ENCODE measurements around the gene ABI1. TPM values are rescaled to one million over a fixed set of nuclear protein-coding genes. Genes with fewer than 3 reads are reported as not detected.
A peak's percentile ranks its signal among the peaks of the same experiment; 100 is the strongest.

Gene ABI1
- total and polyA plus RNA-seq, 9 of the 15 experiments (the other 6 are each of a cell fraction or from before 2014, with no cell fraction given) = 22.1 to 52.3 (median 39.0) TPM

DNA sequence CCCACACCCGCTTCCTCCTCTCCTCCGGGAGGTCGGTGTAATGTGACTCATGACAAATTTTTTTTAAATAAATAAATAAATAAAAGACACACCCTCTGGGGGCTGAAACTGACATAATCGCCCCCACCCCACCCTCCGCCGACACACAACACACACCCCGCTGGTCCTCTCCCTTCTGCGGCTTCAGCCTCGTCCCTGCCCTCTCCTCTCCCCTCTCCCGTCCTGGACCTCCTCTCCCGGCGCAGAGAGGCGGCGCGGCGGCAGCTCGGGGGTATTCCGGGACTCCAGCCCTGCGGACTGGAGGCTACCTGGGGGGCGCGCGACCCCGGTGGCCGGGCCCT is 686 bp downstream of the ABI1 start (continued):
- TF ChIP-seq FIP1L1 (IDR thresholded peaks at IDR 0.05; ENCODE audit: low read depth, low read length, poor library complexity, severe bottlenecking) (peak; percentile 45), ZNF586 (CRISPR knock-in tag; conservative IDR thresholded peaks at IDR 0.05) (no peak), BDP1 (IDR thresholded peaks at IDR 0.05; ENCODE audit: insufficient read depth, insufficient read length) (no peak), SPI1 (IDR thresholded peaks at IDR 0.05; ENCODE audit: borderline replicate concordance, low read depth, low read length) (0 out of 2 replicates have a peak, but pooled peaks have one; percentile 46), SNIP1 (IDR thresholded peaks at IDR 0.05; ENCODE audit: low read depth) (no peak; the same call in 1 of the 2 replicates), KAT8 (IDR thresholded peaks at IDR 0.05; ENCODE audit: low read depth) (no peak), ATF7 (IDR thresholded peaks at IDR 0.05) (no peak), FOXK1 (CRISPR knock-in tag; IDR thresholded peaks at IDR 0.05; ENCODE audit: borderline replicate concordance) (no peak), ZNF174 (CRISPR knock-in tag; IDR thresholded peaks at IDR 0.05) (no peak)
- TF ChIP-seq, protein P1, sequence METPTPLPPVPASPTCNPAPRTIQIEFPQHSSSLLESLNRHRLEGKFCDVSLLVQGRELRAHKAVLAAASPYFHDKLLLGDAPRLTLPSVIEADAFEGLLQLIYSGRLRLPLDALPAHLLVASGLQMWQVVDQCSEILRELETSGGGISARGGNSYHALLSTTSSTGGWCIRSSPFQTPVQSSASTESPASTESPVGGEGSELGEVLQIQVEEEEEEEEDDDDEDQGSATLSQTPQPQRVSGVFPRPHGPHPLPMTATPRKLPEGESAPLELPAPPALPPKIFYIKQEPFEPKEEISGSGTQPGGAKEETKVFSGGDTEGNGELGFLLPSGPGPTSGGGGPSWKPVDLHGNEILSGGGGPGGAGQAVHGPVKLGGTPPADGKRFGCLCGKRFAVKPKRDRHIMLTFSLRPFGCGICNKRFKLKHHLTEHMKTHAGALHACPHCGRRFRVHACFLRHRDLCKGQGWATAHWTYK (CRISPR knock-in tag; IDR thresholded peaks at IDR 0.05) = no peak
- TF ChIP-seq, protein P2, sequence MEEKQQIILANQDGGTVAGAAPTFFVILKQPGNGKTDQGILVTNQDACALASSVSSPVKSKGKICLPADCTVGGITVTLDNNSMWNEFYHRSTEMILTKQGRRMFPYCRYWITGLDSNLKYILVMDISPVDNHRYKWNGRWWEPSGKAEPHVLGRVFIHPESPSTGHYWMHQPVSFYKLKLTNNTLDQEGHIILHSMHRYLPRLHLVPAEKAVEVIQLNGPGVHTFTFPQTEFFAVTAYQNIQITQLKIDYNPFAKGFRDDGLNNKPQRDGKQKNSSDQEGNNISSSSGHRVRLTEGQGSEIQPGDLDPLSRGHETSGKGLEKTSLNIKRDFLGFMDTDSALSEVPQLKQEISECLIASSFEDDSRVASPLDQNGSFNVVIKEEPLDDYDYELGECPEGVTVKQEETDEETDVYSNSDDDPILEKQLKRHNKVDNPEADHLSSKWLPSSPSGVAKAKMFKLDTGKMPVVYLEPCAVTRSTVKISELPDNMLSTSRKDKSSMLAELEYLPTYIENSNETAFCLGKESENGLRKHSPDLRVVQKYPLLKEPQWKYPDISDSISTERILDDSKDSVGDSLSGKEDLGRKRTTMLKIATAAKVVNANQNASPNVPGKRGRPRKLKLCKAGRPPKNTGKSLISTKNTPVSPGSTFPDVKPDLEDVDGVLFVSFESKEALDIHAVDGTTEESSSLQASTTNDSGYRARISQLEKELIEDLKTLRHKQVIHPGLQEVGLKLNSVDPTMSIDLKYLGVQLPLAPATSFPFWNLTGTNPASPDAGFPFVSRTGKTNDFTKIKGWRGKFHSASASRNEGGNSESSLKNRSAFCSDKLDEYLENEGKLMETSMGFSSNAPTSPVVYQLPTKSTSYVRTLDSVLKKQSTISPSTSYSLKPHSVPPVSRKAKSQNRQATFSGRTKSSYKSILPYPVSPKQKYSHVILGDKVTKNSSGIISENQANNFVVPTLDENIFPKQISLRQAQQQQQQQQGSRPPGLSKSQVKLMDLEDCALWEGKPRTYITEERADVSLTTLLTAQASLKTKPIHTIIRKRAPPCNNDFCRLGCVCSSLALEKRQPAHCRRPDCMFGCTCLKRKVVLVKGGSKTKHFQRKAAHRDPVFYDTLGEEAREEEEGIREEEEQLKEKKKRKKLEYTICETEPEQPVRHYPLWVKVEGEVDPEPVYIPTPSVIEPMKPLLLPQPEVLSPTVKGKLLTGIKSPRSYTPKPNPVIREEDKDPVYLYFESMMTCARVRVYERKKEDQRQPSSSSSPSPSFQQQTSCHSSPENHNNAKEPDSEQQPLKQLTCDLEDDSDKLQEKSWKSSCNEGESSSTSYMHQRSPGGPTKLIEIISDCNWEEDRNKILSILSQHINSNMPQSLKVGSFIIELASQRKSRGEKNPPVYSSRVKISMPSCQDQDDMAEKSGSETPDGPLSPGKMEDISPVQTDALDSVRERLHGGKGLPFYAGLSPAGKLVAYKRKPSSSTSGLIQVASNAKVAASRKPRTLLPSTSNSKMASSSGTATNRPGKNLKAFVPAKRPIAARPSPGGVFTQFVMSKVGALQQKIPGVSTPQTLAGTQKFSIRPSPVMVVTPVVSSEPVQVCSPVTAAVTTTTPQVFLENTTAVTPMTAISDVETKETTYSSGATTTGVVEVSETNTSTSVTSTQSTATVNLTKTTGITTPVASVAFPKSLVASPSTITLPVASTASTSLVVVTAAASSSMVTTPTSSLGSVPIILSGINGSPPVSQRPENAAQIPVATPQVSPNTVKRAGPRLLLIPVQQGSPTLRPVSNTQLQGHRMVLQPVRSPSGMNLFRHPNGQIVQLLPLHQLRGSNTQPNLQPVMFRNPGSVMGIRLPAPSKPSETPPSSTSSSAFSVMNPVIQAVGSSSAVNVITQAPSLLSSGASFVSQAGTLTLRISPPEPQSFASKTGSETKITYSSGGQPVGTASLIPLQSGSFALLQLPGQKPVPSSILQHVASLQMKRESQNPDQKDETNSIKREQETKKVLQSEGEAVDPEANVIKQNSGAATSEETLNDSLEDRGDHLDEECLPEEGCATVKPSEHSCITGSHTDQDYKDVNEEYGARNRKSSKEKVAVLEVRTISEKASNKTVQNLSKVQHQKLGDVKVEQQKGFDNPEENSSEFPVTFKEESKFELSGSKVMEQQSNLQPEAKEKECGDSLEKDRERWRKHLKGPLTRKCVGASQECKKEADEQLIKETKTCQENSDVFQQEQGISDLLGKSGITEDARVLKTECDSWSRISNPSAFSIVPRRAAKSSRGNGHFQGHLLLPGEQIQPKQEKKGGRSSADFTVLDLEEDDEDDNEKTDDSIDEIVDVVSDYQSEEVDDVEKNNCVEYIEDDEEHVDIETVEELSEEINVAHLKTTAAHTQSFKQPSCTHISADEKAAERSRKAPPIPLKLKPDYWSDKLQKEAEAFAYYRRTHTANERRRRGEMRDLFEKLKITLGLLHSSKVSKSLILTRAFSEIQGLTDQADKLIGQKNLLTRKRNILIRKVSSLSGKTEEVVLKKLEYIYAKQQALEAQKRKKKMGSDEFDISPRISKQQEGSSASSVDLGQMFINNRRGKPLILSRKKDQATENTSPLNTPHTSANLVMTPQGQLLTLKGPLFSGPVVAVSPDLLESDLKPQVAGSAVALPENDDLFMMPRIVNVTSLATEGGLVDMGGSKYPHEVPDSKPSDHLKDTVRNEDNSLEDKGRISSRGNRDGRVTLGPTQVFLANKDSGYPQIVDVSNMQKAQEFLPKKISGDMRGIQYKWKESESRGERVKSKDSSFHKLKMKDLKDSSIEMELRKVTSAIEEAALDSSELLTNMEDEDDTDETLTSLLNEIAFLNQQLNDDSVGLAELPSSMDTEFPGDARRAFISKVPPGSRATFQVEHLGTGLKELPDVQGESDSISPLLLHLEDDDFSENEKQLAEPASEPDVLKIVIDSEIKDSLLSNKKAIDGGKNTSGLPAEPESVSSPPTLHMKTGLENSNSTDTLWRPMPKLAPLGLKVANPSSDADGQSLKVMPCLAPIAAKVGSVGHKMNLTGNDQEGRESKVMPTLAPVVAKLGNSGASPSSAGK (IDR thresholded peaks at IDR 0.05) = no peak
- TF ChIP-seq, protein P3, sequence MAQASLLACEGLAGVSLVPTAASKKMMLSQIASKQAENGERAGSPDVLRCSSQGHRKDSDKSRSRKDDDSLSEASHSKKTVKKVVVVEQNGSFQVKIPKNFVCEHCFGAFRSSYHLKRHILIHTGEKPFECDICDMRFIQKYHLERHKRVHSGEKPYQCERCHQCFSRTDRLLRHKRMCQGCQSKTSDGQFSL (CRISPR knock-in tag; IDR thresholded peaks at IDR 0.05) = no peak; the same call in 1 of the 2 replicates
- TF ChIP-seq, protein P3 (tag; IDR thresholded peaks at IDR 0.05) = no peak
- TF ChIP-seq, protein P4, sequence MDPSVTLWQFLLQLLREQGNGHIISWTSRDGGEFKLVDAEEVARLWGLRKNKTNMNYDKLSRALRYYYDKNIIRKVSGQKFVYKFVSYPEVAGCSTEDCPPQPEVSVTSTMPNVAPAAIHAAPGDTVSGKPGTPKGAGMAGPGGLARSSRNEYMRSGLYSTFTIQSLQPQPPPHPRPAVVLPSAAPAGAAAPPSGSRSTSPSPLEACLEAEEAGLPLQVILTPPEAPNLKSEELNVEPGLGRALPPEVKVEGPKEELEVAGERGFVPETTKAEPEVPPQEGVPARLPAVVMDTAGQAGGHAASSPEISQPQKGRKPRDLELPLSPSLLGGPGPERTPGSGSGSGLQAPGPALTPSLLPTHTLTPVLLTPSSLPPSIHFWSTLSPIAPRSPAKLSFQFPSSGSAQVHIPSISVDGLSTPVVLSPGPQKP (CRISPR knock-in tag; IDR thresholded peaks at IDR 0.05) = no peak
